HepG2 (cell line): Measurements from ENCODE around the gene UGT2A2. TPM values are rescaled to one million over a fixed set of nuclear protein-coding genes. Genes with fewer than 3 reads are reported as not detected.

Experiments
- polyA plus RNA-seq, 8 experiments: library from polyadenylated mRNA; depleted of rRNA in 3 of 8; stranded (reverse) in 7 of 8; unstranded in 1 of 8; fragments of >200 nt; fragmentation: Illumina TruSeq in 4 of 8; extraction: Trizol in 4 of 8; gene quantifications; 2 replicates each; pipeline versions ENCODE4 v1.2.1 to v1.2.3, GENCODE V29; 2011 to 2016; ENCODE audit warnings: low read depth in 4 of 8, missing spikeins in 1 of 8, mixed read lengths in 1 of 8; ENCODE audit not compliant: insufficient read depth in 1 of 8
- small RNA-seq, 3 experiments: library from RNA; depleted of rRNA; stranded (forward); fragments of <200 nt; gene quantifications; one replicate each; pipeline ENCODE3, GENCODE V24; 2012; ENCODE audit warnings: low read depth in 2 of 3, low replicate concordance in 1 of 3; ENCODE audit not compliant: insufficient read length in 3 of 3, insufficient read depth in 2 of 3
- total RNA-seq, 5 experiments: library from RNA; depleted of rRNA; stranded (reverse); fragments of >200 nt; fragmentation: Illumina TruSeq; extraction: Trizol; gene quantifications; 2 replicates each; pipeline ENCODE4 v1.2.3, GENCODE V29; 2016; ENCODE audit warnings: low read depth in 1 of 5

The UGT2A2 gene
- total and polyA plus RNA-seq, 2 of the 13 experiments (the other 11 are each of a cell fraction or from before 2014, with no cell fraction given): not detected

Small RNAs within 50 kb of the gene (small RNA-seq; reads per million reads assigned to genes)
- gene UGT2A2: 0 reads per million in 3 experiments

Other genes starting within 250 kb of the UGT2A2 start
- gene UGT2B4, start 143.7 kb downstream of the UGT2A2 start, total RNA-seq (2016; rRNA removed; fragmentation: Illumina TruSeq; extraction: Trizol): 9.3 and 14.2 TPM in 2 replicates
- gene UGT2B4, start 143.7 kb downstream of the UGT2A2 start, polyA plus RNA-seq (2011; rRNA removed): 5.0 and 14.1 TPM in 2 replicates
- gene UGT2A1, start 13.6 kb upstream of the UGT2A2 start, total RNA-seq (2016; rRNA removed; fragmentation: Illumina TruSeq; extraction: Trizol): not detected in 2 replicates
- not detected in 2 replicates for gene UGT2A1, start 13.6 kb upstream of the UGT2A2 start, polyA plus RNA-seq (2011; rRNA removed)
- gene SULT1B1, start 121.0 kb upstream of the UGT2A2 start, total RNA-seq (2016; rRNA removed; fragmentation: Illumina TruSeq; extraction: Trizol): 0.20 and 0.21 TPM in 2 replicates
- 0.25 TPM in 2 replicates for gene SULT1B1, start 121.0 kb upstream of the UGT2A2 start, polyA plus RNA-seq (2011; rRNA removed)
- 3.7 and 3.9 TPM in 2 replicates for gene SULT1E1, start 220.5 kb upstream of the UGT2A2 start, total RNA-seq (2016; rRNA removed; fragmentation: Illumina TruSeq; extraction: Trizol)
- gene SULT1E1, start 220.5 kb upstream of the UGT2A2 start, polyA plus RNA-seq (2011; rRNA removed): 1.7 and 1.8 TPM in 2 replicates